BE2C (cell line): ENCODE measurements around the gene TMEM229B.
A peak's percentile ranks its signal among the peaks of the same experiment; 100 is the strongest.

Source experiments
- DNase-seq: peaks from one replicate; pipeline ENCODE4 v3.0.0-alpha.2; 2020
- H3K27me3 ChIP-seq: fragments of 250-450 bp; sonication (Bioruptor Pico); 2 replicates; pipeline ENCODE4 v1.5.1; 2020; ENCODE audit warnings: mild to moderate bottlenecking
- H3K36me3 ChIP-seq: fragments of 250-450 bp; sonication (Bioruptor Pico); 2 replicates; pipeline ENCODE4 v1.5.1; 2020; ENCODE audit warnings: mild to moderate bottlenecking
- H3K4me1 ChIP-seq: fragments of 250-450 bp; sonication (Bioruptor Pico); 2 replicates; pipeline ENCODE4 v1.5.1; 2020
- H3K4me3 ChIP-seq: 2 replicates; pipeline ENCODE4 v1.5.1; 2011; ENCODE audit warnings: low read depth, low read length
- H3K9me3 ChIP-seq: fragments of 250-450 bp; sonication (Bioruptor Pico); 2 replicates; pipeline ENCODE4 v1.5.1; 2020
- TF ChIP-seq, protein P1 (sequence below): IDR thresholded peaks from 2 replicates; pipeline ENCODE4 v1.5.1; 2012; ENCODE audit warnings: mild to moderate bottlenecking, low read depth, low read length

TMEM229B gene

DNA sequence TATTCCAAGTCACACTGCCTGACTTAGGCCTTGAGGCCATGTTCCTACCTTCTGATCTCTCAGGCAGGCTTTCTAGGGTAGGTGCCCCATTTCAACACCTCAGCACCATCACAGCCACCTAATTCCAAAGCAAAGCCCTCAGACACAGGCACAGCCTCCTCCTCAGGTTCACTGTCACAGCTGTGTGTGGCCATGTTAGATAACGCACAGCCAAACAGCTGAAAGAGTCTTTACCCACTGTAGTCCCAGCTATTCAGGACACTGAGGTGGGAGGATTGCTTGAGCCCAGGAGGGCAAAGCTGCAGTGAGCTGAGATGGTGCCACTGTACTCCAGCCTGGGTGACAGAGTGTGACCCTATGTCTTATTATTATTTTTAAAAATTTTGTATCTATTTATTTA lies 7.3 kb upstream of the TMEM229B start:
- Histone ChIP-seq H3K9me3 (peaks cover 4% of the 10 kb centered on the region; the same call in 1 of the 2 replicates), H3K27me3 (no peaks in the 10 kb centered on the region), H3K4me1 (peaks cover 11% of the 10 kb centered on the region), H3K4me3 (no peak overlapping the region), H3K36me3 (no peaks in the 10 kb centered on the region)
- DNase-seq: no peak
- TF ChIP-seq, protein P1, sequence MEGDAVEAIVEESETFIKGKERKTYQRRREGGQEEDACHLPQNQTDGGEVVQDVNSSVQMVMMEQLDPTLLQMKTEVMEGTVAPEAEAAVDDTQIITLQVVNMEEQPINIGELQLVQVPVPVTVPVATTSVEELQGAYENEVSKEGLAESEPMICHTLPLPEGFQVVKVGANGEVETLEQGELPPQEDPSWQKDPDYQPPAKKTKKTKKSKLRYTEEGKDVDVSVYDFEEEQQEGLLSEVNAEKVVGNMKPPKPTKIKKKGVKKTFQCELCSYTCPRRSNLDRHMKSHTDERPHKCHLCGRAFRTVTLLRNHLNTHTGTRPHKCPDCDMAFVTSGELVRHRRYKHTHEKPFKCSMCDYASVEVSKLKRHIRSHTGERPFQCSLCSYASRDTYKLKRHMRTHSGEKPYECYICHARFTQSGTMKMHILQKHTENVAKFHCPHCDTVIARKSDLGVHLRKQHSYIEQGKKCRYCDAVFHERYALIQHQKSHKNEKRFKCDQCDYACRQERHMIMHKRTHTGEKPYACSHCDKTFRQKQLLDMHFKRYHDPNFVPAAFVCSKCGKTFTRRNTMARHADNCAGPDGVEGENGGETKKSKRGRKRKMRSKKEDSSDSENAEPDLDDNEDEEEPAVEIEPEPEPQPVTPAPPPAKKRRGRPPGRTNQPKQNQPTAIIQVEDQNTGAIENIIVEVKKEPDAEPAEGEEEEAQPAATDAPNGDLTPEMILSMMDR: no peak

DNA sequence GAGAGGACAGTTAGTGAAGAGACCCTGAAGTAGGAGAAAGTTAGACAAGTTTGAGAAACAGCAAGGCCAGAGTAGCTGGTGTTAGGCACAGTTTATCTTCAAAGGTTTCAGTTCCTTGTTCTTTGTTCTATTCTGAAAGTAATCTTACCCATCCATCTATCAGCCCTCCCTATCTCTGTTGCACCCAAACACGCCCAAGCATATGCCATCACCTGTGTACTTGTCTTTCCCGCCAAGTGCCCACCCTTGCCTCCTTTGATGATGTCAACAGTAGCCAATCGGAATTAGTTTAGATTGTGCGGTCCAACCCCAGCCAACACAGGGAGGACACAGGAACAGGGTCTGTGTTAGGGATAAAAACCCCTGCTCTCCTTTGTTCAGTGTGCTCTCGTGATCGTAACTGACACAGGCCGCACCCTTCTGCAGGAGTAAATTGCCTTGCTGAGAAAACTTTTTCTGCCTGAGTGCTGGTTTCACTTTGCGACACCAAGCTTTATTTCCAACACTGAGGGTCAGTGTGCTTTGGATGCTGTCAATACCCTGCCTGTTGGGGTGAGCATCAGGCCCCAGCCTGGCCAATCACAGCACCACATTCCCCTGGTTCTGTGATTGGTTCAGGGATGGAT lies 4.7 kb upstream of the TMEM229B start:
- Histone ChIP-seq H3K4me3 (no peak overlapping the region), H3K36me3 (no peaks in the 10 kb centered on the region), H3K4me1 (peaks cover 11% of the 10 kb centered on the region), H3K9me3 (peaks cover 4% of the 10 kb centered on the region; the same call in 1 of the 2 replicates), H3K27me3 (no peaks in the 10 kb centered on the region)
- DNase-seq: no peak
- TF ChIP-seq, protein P1: no peak

DNA sequence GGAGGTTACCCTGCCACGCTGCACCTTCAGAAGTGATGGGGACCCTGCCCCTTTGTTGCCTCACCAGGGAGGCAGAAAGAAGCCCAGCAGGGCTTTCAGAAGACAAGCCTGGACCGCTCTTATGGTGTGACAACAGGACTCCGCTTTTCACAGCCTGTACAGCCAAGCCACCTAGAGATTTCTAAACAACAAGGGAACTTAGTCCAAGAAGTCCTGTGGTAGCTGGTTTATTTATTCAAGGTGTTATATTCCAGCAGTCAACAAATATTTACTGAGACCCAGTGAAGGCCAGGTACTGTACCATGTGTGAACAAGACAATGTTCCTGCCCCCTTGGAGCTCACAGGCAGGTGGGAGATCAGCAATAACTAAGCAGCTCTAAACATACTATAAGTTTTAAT lies 4.0 kb upstream of the TMEM229B start:
- H3K9me3 ChIP-seq: peaks cover 4% of the 10 kb centered on the region; the same call in 1 of the 2 replicates
- no peaks in the 10 kb centered on the region for H3K27me3 ChIP-seq
- peaks cover 11% of the 10 kb centered on the region for H3K4me1 ChIP-seq
- no peak overlapping the region for H3K4me3 ChIP-seq
- DNase-seq: no peak
- H3K36me3 ChIP-seq: no peaks in the 10 kb centered on the region
- TF ChIP-seq, protein P1: no peak

DNA sequence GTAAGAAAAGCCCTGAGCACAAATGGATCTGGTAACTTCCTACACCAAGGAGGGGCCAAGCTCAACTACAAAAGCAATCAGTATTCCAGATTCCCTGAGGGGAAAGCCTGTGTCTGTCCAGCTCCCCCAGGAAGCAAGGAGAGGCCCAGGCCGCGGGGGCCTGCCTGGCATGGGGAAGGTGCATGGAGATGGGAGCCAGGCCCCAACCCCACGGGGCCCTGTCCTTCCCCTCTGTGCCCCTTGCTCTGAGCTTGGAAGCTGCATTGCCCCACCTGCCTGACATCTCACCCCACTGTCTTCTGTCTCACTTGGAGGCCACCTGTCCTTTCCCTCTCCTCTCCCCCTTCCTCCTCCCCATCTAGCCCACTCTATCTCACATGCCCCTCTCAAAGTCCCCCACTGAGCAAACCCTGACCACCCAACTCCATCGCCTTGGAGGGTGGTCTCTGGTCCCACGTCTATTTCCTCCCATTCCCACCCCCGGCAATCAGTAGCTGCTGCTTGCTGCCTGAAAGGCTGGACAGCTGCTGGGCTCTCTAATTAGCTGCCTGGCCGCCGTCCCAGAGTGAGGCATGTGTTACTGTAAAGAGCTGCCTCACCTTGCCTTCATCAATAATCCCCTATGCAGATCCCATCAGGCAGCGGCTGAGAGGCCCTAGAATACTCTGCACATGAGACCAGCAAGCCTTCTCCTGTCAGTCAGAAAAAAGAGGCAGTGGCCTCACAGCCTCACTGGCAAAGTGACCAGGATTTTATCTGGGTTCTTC lies 3.4 kb upstream of the TMEM229B start:
- Histone ChIP-seq H3K27me3 (no peaks in the 10 kb centered on the region), H3K36me3 (no peaks in the 10 kb centered on the region), H3K4me1 (peaks cover 11% of the 10 kb centered on the region), H3K4me3 (no peak overlapping the region), H3K9me3 (peaks cover 4% of the 10 kb centered on the region; the same call in 1 of the 2 replicates)
- DNase-seq: peak; percentile 61
- TF ChIP-seq, protein P1: no peak

DNA sequence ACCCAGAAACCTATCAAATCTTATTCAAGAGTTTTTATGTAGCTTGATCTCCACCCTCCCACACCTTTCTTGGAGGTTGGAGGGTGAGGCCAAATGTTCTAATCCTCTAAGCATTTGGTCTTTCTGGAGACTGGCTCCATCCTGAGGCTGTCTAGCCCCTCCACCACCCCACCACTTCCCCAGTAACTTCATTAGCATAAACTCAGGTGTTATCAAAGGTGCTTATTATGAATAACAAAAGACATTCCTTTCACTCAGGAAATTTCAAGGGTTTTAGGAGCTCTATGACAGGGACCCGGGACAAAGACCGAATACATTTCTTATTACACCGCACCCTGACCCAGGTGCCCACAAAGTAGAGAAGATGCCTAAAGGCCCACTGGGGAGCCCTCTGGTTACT lies 2.8 kb upstream of the TMEM229B start:
- Histone ChIP-seq H3K27me3 (no peaks in the 10 kb centered on the region), H3K4me1 (peaks cover 11% of the 10 kb centered on the region), H3K9me3 (peaks cover 4% of the 10 kb centered on the region; the same call in 1 of the 2 replicates), H3K36me3 (no peaks in the 10 kb centered on the region), H3K4me3 (no peak overlapping the region)
- TF ChIP-seq, protein P1: no peak
- no peak for DNase-seq

DNA sequence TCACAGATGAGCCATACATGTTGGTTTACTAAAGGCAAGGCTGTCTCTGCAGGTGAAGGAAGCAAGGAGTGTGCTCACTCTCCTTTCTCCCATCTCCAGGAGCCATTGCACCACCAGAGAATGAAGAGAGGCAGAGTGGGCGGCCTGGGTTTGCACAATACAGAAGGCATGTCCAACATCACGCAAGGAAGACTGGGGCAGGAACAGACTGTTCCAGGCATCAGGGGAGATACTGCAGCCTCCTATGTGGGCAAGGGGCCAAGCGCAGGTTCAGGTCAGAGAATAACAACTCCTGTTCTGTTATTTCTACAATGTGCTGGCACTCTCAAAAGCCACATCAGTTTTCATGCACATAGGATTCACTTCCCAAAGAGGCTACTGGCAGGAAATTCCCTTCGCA lies 1.7 kb upstream of the TMEM229B start:
- Histone ChIP-seq H3K36me3 (no peaks in the 10 kb centered on the region), H3K4me1 (peaks cover 15% of the 10 kb centered on the region), H3K4me3 (no peak overlapping the region), H3K9me3 (peaks cover 4% of the 10 kb centered on the region; the same call in 1 of the 2 replicates), H3K27me3 (no peaks in the 10 kb centered on the region)
- DNase-seq: no peak
- TF ChIP-seq, protein P1: no peak
